Transverse colon (tissue), 4 donors: ENCODE measurements around the gene EWSR1. TPM values are rescaled to one million over a fixed set of nuclear protein-coding genes. Genes with fewer than 3 reads are reported as not detected.

ENCODE experiments used
- DNase-seq: peaks from one replicate; pipeline ENCODE4 v3.0.0-alpha.2; 2019
- H3K27ac ChIP-seq, 4 donors: fragments of 200-600 bp; sonication (generic); 2 replicates each; pipeline ENCODE4 v1.5.1; 2016 to 2018; ENCODE audit warnings: inconsistent platforms in 4 of 4
- H3K27me3 ChIP-seq: fragments of 200-600 bp; sonication (generic); 2 replicates; pipeline ENCODE4 v1.5.1; 2017; ENCODE audit warnings: inconsistent platforms
- H3K36me3 ChIP-seq, 4 donors: fragments of 200-600 bp; sonication (generic); 2 replicates each; pipeline ENCODE4 v1.5.1; 2017 to 2019; ENCODE audit warnings: inconsistent platforms in 4 of 4
- H3K4me1 ChIP-seq, 4 donors: fragments of 200-600 bp; sonication (generic); 2 replicates each; pipeline ENCODE4 v1.5.1; 2017 to 2020; ENCODE audit warnings: inconsistent platforms in 4 of 4
- H3K4me3 ChIP-seq, 4 donors: fragments of 200-600 bp; sonication (generic); 1 replicate in 1 of 4; 2 replicates in 3 of 4; pipeline versions ENCODE4 v1.5.1 to v1.6.1; 2017 to 2019; ENCODE audit warnings: inconsistent platforms in 4 of 4
- H3K9me3 ChIP-seq, 2 donors: fragments of 200-600 bp; sonication (generic); 2 replicates each; pipeline ENCODE4 v1.5.1; 2017 to 2019; ENCODE audit warnings: inconsistent platforms in 2 of 2
- CTCF ChIP-seq, 5 experiments: fragments of 200-600 bp in 3 of 5; fragments of 450-650 bp in 2 of 5; sonication (generic) in 3 of 5; IDR thresholded peaks; 1 replicate in 2 of 5; 2 replicates in 3 of 5; pipeline ENCODE4 v1.5.1; 2016 to 2017; ENCODE audit warnings: antibody characterized with exemption in 5 of 5, inconsistent platforms in 3 of 5, mild to moderate bottlenecking in 2 of 5, moderate library complexity in 1 of 5
- EP300 ChIP-seq: sonication (generic); formaldehyde crosslinking; IDR thresholded peaks from one replicate; pipeline ENCODE4 v1.6.1; 2017; ENCODE audit warnings: antibody characterized with exemption, low read depth
- POLR2A ChIP-seq: fragments of 450-650 bp; IDR thresholded peaks from one replicate; pipeline ENCODE4 v1.6.1; 2016; ENCODE audit warnings: antibody characterized with exemption, mild to moderate bottlenecking, moderate library complexity
- POLR2AphosphoS5 ChIP-seq, 3 donors: sonication (generic); formaldehyde crosslinking; IDR thresholded peaks; one replicate each; pipeline ENCODE4 v1.6.1; 2016; ENCODE audit warnings: antibody characterized with exemption in 3 of 3
- WGBS, 2 donors: methylation state at CpG; one replicate each; pipeline ENCODE4 v1.1.5; 2018; ENCODE audit warnings: low coverage in 1 of 2; 5-methylcytosine and 5-hydroxymethylcytosine counted together
- in situ Hi-C, 4 donors: fragments of 200-750 bp; cut with MboI; loops; one replicate each; pipeline versions ENCODE4 v1.15.0 to v1.15.1; 2017; ENCODE audit warnings: low sequenced_read_pairs in 3 of 4, low pct_ligation_motif_present in 1 of 4, low pct_unique_long_range_greater_than_20kb in 1 of 4
- intact Hi-C: fragments of 100-400 bp; cut with DNase I; formaldehyde crosslinking; loops from one replicate; pipeline ENCODE4 v1.15.1; 2023; ENCODE audit warnings: low total_unique reads
- total RNA-seq, 4 donors: library from RNA; depleted of rRNA; stranded (reverse); fragments of >200 nt; gene quantifications; one replicate each; pipeline ENCODE4 v1.1.0, GENCODE V29; 2016

EWSR1 gene
- total RNA-seq, 4 donors from 2014 or later: 196 to 318 (median 205) TPM

- DNase-seq: peak; percentile 33
- H3K9me3 ChIP-seq: no peaks in the 10 kb centered on the region
- no peak for TF ChIP-seq CTCF (IDR thresholded peaks at IDR 0.05)
- TF ChIP-seq POLR2A: no peak
- no peak for TF ChIP-seq EP300
- TF ChIP-seq POLR2AphosphoS5 (IDR thresholded peaks at IDR 0.05): no peak
- 64 to 73% methylated on average over 3 to 10 of the region's 19 CpGs for WGBS, 2 donors
- H3K4me1 ChIP-seq: peaks cover 0 to 16% (median 6%) of the 10 kb centered on the region in 4 donors
- no peak overlapping the region for H3K4me3 ChIP-seq
- in situ Hi-C loops (no loop called here), intact Hi-C loops (no loop called here)
- H3K27me3 ChIP-seq: no peaks in the 10 kb centered on the region
- peak overlapping the region; percentile 57 to 69 (median 62) for H3K27ac ChIP-seq
- no peaks in the 10 kb centered on the region for H3K36me3 ChIP-seq
These were observed 43.8 kb upstream of the EWSR1 start for GRCh38 chr22:29224121-29224858.

- intact Hi-C loops: no loop called here
- Histone ChIP-seq H3K36me3 (no peaks in the 10 kb centered on the region), H3K4me3 (no peak overlapping the region), H3K9me3 (no peaks in the 10 kb centered on the region), H3K27ac (peak overlapping the region; percentile 57 to 69 (median 62)), H3K4me1 (peaks cover 0 to 16% (median 6%) of the 10 kb centered on the region in 4 donors), H3K27me3 (no peaks in the 10 kb centered on the region)
- no peak for DNase-seq
- in situ Hi-C loops: loop anchor here in 2 of 4 donors (25.0 kb wide), 2 partner anchors 363 to 638 kb away; no protein-coding TSS in a partner anchor
- no peak for TF ChIP-seq POLR2A
- no peak for TF ChIP-seq CTCF (IDR thresholded peaks at IDR 0.05)
- TF ChIP-seq EP300: no peak
- no peak for TF ChIP-seq POLR2AphosphoS5 (IDR thresholded peaks at IDR 0.05)
- 88% methylated on average over 7 of the region's 7 CpGs; no CpG with 5 or more reads in 1 of the 2 donors for WGBS, 2 donors
These were observed 43.1 kb upstream of the EWSR1 start for GRCh38 chr22:29224859-29225410.

GRCh38 chr22:29225422-29226090, 42.5 kb upstream of the EWSR1 start:
- intact Hi-C loops: no loop called here
- peak overlapping the region; percentile 57 to 69 (median 62) for H3K27ac ChIP-seq
- H3K4me3 ChIP-seq: no peak overlapping the region
- in situ Hi-C loops: loop anchor here in 2 of 4 donors (25.0 kb wide), 2 partner anchors 363 to 638 kb away; no protein-coding TSS in a partner anchor
- DNase-seq: peak; percentile 33
- no peaks in the 10 kb centered on the region for H3K27me3 ChIP-seq
- H3K4me1 ChIP-seq: peaks cover 0 to 16% (median 6%) of the 10 kb centered on the region in 4 donors
- 30% methylated on average over 15 of the region's 16 CpGs; no CpG with 5 or more reads in 1 of the 2 donors for WGBS, 2 donors
- H3K9me3 ChIP-seq: no peaks in the 10 kb centered on the region
- no peak for TF ChIP-seq POLR2A
- TF ChIP-seq POLR2AphosphoS5 (IDR thresholded peaks at IDR 0.05): peak in 1 of 3 donors; percentile 35
- TF ChIP-seq EP300: no peak
- no peaks in the 10 kb centered on the region for H3K36me3 ChIP-seq

- H3K4me3 ChIP-seq: no peak overlapping the region
- DNase-seq: no peak
- H3K9me3 ChIP-seq: no peaks in the 10 kb centered on the region
- intact Hi-C loops (no loop called here), in situ Hi-C loops (loop anchor here in 2 of 4 donors (25.0 kb wide), 2 partner anchors 364 to 639 kb away; no protein-coding TSS in a partner anchor)
- H3K27ac ChIP-seq: peak overlapping the region; percentile 57 to 69 (median 62)
- H3K4me1 ChIP-seq: peaks cover 0 to 16% (median 6%) of the 10 kb centered on the region in 4 donors
- no peaks in the 10 kb centered on the region for H3K36me3 ChIP-seq
- no peaks in the 10 kb centered on the region for H3K27me3 ChIP-seq
- TF ChIP-seq EP300: no peak
- WGBS, 2 donors: 88% methylated on average over 7 of the region's 11 CpGs; no CpG with 5 or more reads in 1 of the 2 donors
These were observed 41.6 kb upstream of the EWSR1 start for GRCh38 chr22:29226351-29226981.
